ENCODE data around the gene FANCG. TPM values are rescaled to one million over a fixed set of nuclear protein-coding genes. Genes with fewer than 3 reads are reported as not detected.

Gene FANCG
- total RNA-seq, 1 experiment from 2014 or later: 46.2 TPM

GRCh38 chr9:35105126-35105525 is 25.4 kb upstream of the FANCG start:
- BruUV-seq (replicated peaks): no TSS peak

GRCh38 chr9:35104586-35104985 is 24.8 kb upstream of the FANCG start:
- no peaks in the 10 kb centered on the region for H3K27me3 Mint-ChIP-seq (ENCODE audit: unreplicated experiment)
- H3K36me3 Mint-ChIP-seq (ENCODE audit: insufficient read depth, unreplicated experiment): peaks cover 53% of the 10 kb centered on the region
- no peaks in the 10 kb centered on the region for H3K9me3 Mint-ChIP-seq (ENCODE audit: low read depth, unreplicated experiment)
- BruUV-seq (replicated peaks): no TSS peak
- no peak for TF ChIP-seq CTCF (IDR thresholded peaks at IDR 0.05; ENCODE audit: unreplicated experiment)
- no peak for DNase-seq
- CTCF ChIA-PET: interaction anchor here (0.5 to 1.8 kb wide), 2 partner anchors 11 to 25 kb away, joined by 4 to 7 read pairs; partner anchors contain the start of genes ATOSB and FANCG
- intact Hi-C loops (cut with micrococcal nuclease; ENCODE audit: unreplicated experiment): no loop called here
- peaks cover 10% of the 10 kb centered on the region for H3K4me1 Mint-ChIP-seq (ENCODE audit: low read depth, unreplicated experiment)
- H3K4me3 Mint-ChIP-seq (ENCODE audit: low read depth, unreplicated experiment): no peak overlapping the region
- peak overlapping the region; percentile 73 for H3K27ac Mint-ChIP-seq (ENCODE audit: unreplicated experiment)

More at GRCh38 chr9:35105126-35105525, 25.4 kb upstream of the FANCG start:
- DNase-seq: no peak
- Mint-ChIP-seq H3K36me3 (ENCODE audit: insufficient read depth, unreplicated experiment) (peaks cover 52% of the 10 kb centered on the region), H3K4me3 (ENCODE audit: low read depth, unreplicated experiment) (no peak overlapping the region), H3K27me3 (ENCODE audit: unreplicated experiment) (no peaks in the 10 kb centered on the region), H3K9me3 (ENCODE audit: low read depth, unreplicated experiment) (no peaks in the 10 kb centered on the region), H3K4me1 (ENCODE audit: low read depth, unreplicated experiment) (peaks cover 16% of the 10 kb centered on the region), H3K27ac (ENCODE audit: unreplicated experiment) (no peak overlapping the region)
- intact Hi-C loops (cut with micrococcal nuclease; ENCODE audit: unreplicated experiment): no loop called here
- no peak for TF ChIP-seq CTCF (IDR thresholded peaks at IDR 0.05; ENCODE audit: unreplicated experiment)
- CTCF ChIA-PET: no interaction called here

GRCh38 chr9:35103660-35104191 is 24.0 kb upstream of the FANCG start:
- peaks cover 54% of the 10 kb centered on the region for H3K36me3 Mint-ChIP-seq (ENCODE audit: insufficient read depth, unreplicated experiment)
- TF ChIP-seq CTCF (IDR thresholded peaks at IDR 0.05; ENCODE audit: unreplicated experiment): no peak
- peak overlapping the region; percentile 85 for H3K4me3 Mint-ChIP-seq (ENCODE audit: low read depth, unreplicated experiment)
- peak overlapping the region; percentile 93 for H3K27ac Mint-ChIP-seq (ENCODE audit: unreplicated experiment)
- peaks cover 8% of the 10 kb centered on the region for H3K4me1 Mint-ChIP-seq (ENCODE audit: low read depth, unreplicated experiment)
- no TSS peak for BruUV-seq (replicated peaks)
- CTCF ChIA-PET: interaction anchor here (1.8 kb wide), 1 partner anchor 12 kb away, joined by 4 read pairs; the partner anchor contains the start of gene ATOSB
- no peaks in the 10 kb centered on the region for H3K27me3 Mint-ChIP-seq (ENCODE audit: unreplicated experiment)
- no peak for DNase-seq
- intact Hi-C loops (cut with micrococcal nuclease; ENCODE audit: unreplicated experiment): no loop called here
- no peaks in the 10 kb centered on the region for H3K9me3 Mint-ChIP-seq (ENCODE audit: low read depth, unreplicated experiment)

GRCh38 chr9:35102769-35103659 is 23.3 kb upstream of the FANCG start, which contains the start of gene STOML2:
Gene STOML2 (minus strand): TSS chr9:35103131. CDS start chr9:35103094, 37 bp downstream.
- no peak for TF ChIP-seq CTCF (IDR thresholded peaks at IDR 0.05; ENCODE audit: unreplicated experiment)
- CTCF ChIA-PET: interaction anchor here (0.6 to 1.8 kb wide), 2 partner anchors 13 to 23 kb away, joined by 4 to 9 read pairs; partner anchors contain the start of genes ATOSB and FANCG
- BruUV-seq (replicated peaks): TSS peak; percentile 80
- Mint-ChIP-seq H3K27me3 (ENCODE audit: unreplicated experiment) (no peaks in the 10 kb centered on the region), H3K9me3 (ENCODE audit: low read depth, unreplicated experiment) (no peaks in the 10 kb centered on the region), H3K36me3 (ENCODE audit: insufficient read depth, unreplicated experiment) (peaks cover 54% of the 10 kb centered on the region), H3K27ac (ENCODE audit: unreplicated experiment) (peak within 1 kb of the TSS; percentile 93), H3K4me1 (ENCODE audit: low read depth, unreplicated experiment) (peaks cover 8% of the 10 kb centered on the region), H3K4me3 (ENCODE audit: low read depth, unreplicated experiment) (peak within 1 kb of the TSS; percentile 85)
- intact Hi-C loops (cut with micrococcal nuclease; ENCODE audit: unreplicated experiment): no loop called here
- DNase-seq: peak; percentile 87

All from Calu3 (cell line).